Thyroid gland (tissue), 4 donors: ENCODE measurements around the gene GAREM1.

Experiments used
- CTCF ChIP-seq, 6 experiments: fragments of 200-600 bp in 3 of 6; fragments of 450-650 bp in 3 of 6; sonication (generic) in 3 of 6; IDR thresholded peaks; one replicate each; pipeline ENCODE4 v1.5.1; 2016 to 2019; ENCODE audit warnings: antibody characterized with exemption in 6 of 6, mild to moderate bottlenecking in 2 of 6, inconsistent platforms in 1 of 6, moderate library complexity in 1 of 6
- POLR2A ChIP-seq, 2 donors: fragments of 450-650 bp; IDR thresholded peaks; one replicate each; pipeline ENCODE4 v1.6.1; 2017; ENCODE audit warnings: antibody characterized with exemption in 2 of 2, mild to moderate bottlenecking in 2 of 2, moderate library complexity in 1 of 2

GRCh38 chr18:32450874-32451273 lies 19.8 kb downstream of the GAREM1 start:
- TF ChIP-seq CTCF (IDR thresholded peaks at IDR 0.05), result no peak
- TF ChIP-seq POLR2A (IDR thresholded peaks at IDR 0.05), result no peak
